HepG2 (cell line): Measurements from ENCODE around the gene UPK1A. TPM values are rescaled to one million over a fixed set of nuclear protein-coding genes. Genes with fewer than 3 reads are reported as not detected.

Experiments
- ARID2 ChIP-seq: sonication (generic); formaldehyde crosslinking; IDR thresholded peaks from 2 replicates; pipeline ENCODE4 v1.8.1; 2022; ENCODE audit warnings: mild to moderate bottlenecking, missing genetic modification reagents, borderline replicate concordance
- DNMT3B ChIP-seq: conservative IDR thresholded peaks from 2 replicates; pipeline ENCODE4 v1.6.1; 2016; ENCODE audit warnings: missing biosample characterization, control low read depth
- GLI4 ChIP-seq: sonication (generic); formaldehyde crosslinking; IDR thresholded peaks from 2 replicates; pipeline ENCODE4 v1.5.1; 2020; ENCODE audit warnings: missing genetic modification reagents, mild to moderate bottlenecking, moderate library complexity, borderline replicate concordance
- HOXA3 ChIP-seq: sonication (generic); formaldehyde crosslinking; IDR thresholded peaks from 2 replicates; pipeline ENCODE4 v1.5.0; 2020; ENCODE audit warnings: missing genetic modification reagents
- KDM1A ChIP-seq: IDR thresholded peaks from 2 replicates; pipeline ENCODE4 v1.6.1; 2016; ENCODE audit warnings: missing compliant biosample characterization
- NCOA2 ChIP-seq: sonication (generic); formaldehyde crosslinking; IDR thresholded peaks from 2 replicates; pipeline ENCODE4 v1.8.0; 2022; ENCODE audit warnings: inconsistent platforms
- NFKBIZ ChIP-seq: IDR thresholded peaks from 2 replicates; pipeline ENCODE4 v1.6.1; 2018; ENCODE audit warnings: missing genetic modification reagents, missing compliant biosample characterization
- PAF1 ChIP-seq: IDR thresholded peaks from 2 replicates; pipeline ENCODE4 v1.6.1; 2016; ENCODE audit warnings: missing genetic modification reagents, missing compliant biosample characterization
- REL ChIP-seq: sonication (generic); formaldehyde crosslinking; conservative IDR thresholded peaks from 2 replicates; pipeline ENCODE4 v1.8.0; 2022; ENCODE audit warnings: mild to moderate bottlenecking, missing genetic modification reagents, moderate library complexity
- SIX1 ChIP-seq: sonication (generic); formaldehyde crosslinking; IDR thresholded peaks from 2 replicates; pipeline ENCODE4 v1.4.0; 2020; ENCODE audit warnings: missing genetic modification reagents, borderline replicate concordance
- SRSF1 ChIP-seq: fragments of 200-400 bp; formaldehyde crosslinking; optimal IDR thresholded peaks from 2 replicates; pipeline ENCODE3; 2017; ENCODE audit warnings: mild to moderate bottlenecking, low read depth, low read length, moderate library complexity
- STAT5B ChIP-seq: sonication (generic); formaldehyde crosslinking; IDR thresholded peaks from 2 replicates; pipeline ENCODE4 v1.4.0; 2020; ENCODE audit warnings: missing genetic modification reagents
- TBP ChIP-seq: sonication (generic); formaldehyde crosslinking; IDR thresholded peaks from 2 replicates; pipeline ENCODE4 v1.5.0; 2020; ENCODE audit warnings: missing genetic modification reagents
- TBX2 ChIP-seq: sonication (generic); formaldehyde crosslinking; IDR thresholded peaks from 2 replicates; pipeline ENCODE4 v1.5.0; 2020; ENCODE audit warnings: missing genetic modification reagents, mild to moderate bottlenecking, borderline replicate concordance
- TEAD2 ChIP-seq: sonication (generic); formaldehyde crosslinking; IDR thresholded peaks from 2 replicates; pipeline ENCODE4 v1.9.0; 2021; ENCODE audit warnings: missing genetic modification reagents
- ZMAT3 ChIP-seq: sonication (generic); formaldehyde crosslinking; conservative IDR thresholded peaks from 2 replicates; pipeline ENCODE4 v1.7.0; 2021; ENCODE audit warnings: missing genetic modification reagents
- ZNF468 ChIP-seq: sonication (generic); formaldehyde crosslinking; IDR thresholded peaks from 2 replicates; pipeline ENCODE4 v1.8.0; 2022; ENCODE audit warnings: mild to moderate bottlenecking, moderate library complexity, missing genetic modification reagents
- polyA plus RNA-seq, 8 experiments: library from polyadenylated mRNA; depleted of rRNA in 3 of 8; stranded (reverse) in 7 of 8; unstranded in 1 of 8; fragments of >200 nt; fragmentation: Illumina TruSeq in 4 of 8; extraction: Trizol in 4 of 8; gene quantifications; 2 replicates each; pipeline versions ENCODE4 v1.2.1 to v1.2.3, GENCODE V29; 2011 to 2016; ENCODE audit warnings: low read depth in 4 of 8, missing spikeins in 1 of 8, mixed read lengths in 1 of 8; ENCODE audit not compliant: insufficient read depth in 1 of 8
- total RNA-seq, 5 experiments: library from RNA; depleted of rRNA; stranded (reverse); fragments of >200 nt; fragmentation: Illumina TruSeq; extraction: Trizol; gene quantifications; 2 replicates each; pipeline ENCODE4 v1.2.3, GENCODE V29; 2016; ENCODE audit warnings: low read depth in 1 of 5
- TF ChIP-seq, protein P1 (sequence below): sonication (generic); formaldehyde crosslinking; IDR thresholded peaks from 2 replicates; pipeline ENCODE4 v1.4.0; 2020; ENCODE audit warnings: missing genetic modification reagents, mild to moderate bottlenecking, borderline replicate concordance
- TF ChIP-seq, protein P2 (sequence below): sonication (generic); formaldehyde crosslinking; IDR thresholded peaks from 2 replicates; pipeline ENCODE4 v1.5.0; 2020; ENCODE audit warnings: mild to moderate bottlenecking, missing genetic modification reagents
- TF ChIP-seq, protein P3 (sequence below): sonication (generic); formaldehyde crosslinking; IDR thresholded peaks from 2 replicates; pipeline ENCODE4 v1.5.0; 2020; ENCODE audit warnings: mild to moderate bottlenecking, missing genetic modification reagents, moderate library complexity

Gene UPK1A
- total and polyA plus RNA-seq, 2 of the 13 experiments (the other 11 are each of a cell fraction or from before 2014, with no cell fraction given), result 2.9 TPM; not detected in 1

DNA sequence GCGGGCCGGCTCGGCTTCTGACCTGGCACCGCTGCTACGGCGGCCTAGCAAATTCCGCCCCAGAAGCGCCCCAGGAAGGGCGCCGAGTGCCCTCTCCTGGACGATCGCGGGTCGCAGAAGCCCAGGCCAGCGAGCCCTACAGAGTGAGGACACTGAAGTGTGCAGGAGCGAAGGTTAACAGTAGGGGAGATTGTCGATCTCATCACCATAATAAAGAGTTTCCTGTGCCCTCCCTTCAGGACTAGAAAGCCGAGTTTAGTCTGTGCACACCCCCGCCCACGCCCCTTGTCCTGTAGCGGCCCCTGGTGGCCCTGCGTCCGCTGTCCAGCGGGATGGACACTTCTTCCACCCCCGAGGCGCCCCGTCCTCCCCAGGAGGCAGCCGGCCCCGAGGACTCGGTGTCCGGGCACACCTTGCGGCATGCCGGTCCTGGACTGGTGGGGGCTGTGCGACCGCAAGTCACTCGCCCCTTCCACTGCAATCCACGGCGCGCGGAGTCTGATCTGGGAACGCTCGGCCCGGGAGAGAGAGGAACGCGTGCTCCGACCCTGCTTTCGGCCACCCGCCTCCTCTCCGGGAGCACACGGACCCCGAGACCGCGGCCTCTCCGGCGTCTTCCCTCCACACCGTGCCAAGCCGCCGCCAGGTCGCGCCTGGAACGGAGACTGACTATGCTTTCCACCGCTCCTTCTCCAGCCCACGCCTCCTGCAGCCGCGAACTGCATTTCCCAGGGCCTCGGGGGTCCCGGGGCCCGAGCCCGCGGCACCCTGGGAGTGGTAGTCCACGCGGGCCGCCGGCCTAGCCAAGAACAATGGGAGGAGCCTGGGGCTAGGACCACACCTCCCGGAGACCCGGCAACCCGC is 50.7 kb downstream of the UPK1A start (continued):
- TF ChIP-seq, protein P1, sequence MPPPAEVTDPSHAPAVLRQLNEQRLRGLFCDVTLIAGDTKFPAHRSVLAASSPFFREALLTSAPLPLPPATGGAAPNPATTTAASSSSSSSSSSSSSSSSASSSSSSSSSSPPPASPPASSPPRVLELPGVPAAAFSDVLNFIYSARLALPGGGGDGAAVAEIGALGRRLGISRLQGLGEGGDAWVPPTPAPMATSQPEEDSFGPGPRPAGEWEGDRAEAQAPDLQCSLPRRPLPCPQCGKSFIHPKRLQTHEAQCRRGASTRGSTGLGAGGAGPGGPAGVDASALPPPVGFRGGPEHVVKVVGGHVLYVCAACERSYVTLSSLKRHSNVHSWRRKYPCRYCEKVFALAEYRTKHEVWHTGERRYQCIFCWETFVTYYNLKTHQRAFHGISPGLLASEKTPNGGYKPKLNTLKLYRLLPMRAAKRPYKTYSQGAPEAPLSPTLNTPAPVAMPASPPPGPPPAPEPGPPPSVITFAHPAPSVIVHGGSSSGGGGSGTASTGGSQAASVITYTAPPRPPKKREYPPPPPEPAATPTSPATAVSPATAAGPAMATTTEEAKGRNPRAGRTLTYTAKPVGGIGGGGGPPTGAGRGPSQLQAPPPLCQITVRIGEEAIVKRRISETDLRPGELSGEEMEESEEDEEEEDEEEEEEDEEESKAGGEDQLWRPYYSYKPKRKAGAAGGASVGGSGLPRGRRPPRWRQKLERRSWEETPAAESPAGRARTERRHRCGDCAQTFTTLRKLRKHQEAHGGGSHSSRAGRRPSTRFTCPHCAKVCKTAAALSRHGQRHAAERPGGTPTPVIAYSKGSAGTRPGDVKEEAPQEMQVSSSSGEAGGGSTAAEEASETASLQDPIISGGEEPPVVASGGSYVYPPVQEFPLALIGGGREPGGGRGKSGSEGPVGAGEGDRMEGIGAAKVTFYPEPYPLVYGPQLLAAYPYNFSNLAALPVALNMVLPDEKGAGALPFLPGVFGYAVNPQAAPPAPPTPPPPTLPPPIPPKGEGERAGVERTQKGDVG (CRISPR knock-in tag), result no peak
- TF ChIP-seq, protein P2, sequence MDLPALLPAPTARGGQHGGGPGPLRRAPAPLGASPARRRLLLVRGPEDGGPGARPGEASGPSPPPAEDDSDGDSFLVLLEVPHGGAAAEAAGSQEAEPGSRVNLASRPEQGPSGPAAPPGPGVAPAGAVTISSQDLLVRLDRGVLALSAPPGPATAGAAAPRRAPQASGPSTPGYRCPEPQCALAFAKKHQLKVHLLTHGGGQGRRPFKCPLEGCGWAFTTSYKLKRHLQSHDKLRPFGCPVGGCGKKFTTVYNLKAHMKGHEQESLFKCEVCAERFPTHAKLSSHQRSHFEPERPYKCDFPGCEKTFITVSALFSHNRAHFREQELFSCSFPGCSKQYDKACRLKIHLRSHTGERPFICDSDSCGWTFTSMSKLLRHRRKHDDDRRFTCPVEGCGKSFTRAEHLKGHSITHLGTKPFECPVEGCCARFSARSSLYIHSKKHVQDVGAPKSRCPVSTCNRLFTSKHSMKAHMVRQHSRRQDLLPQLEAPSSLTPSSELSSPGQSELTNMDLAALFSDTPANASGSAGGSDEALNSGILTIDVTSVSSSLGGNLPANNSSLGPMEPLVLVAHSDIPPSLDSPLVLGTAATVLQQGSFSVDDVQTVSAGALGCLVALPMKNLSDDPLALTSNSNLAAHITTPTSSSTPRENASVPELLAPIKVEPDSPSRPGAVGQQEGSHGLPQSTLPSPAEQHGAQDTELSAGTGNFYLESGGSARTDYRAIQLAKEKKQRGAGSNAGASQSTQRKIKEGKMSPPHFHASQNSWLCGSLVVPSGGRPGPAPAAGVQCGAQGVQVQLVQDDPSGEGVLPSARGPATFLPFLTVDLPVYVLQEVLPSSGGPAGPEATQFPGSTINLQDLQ, result no peak
- TF ChIP-seq DNMT3B (CRISPR knock-in tag) (no peak), NCOA2 (0 out of 2 replicates have a peak, but pooled peaks have one; percentile 3), SRSF1 (peak; percentile 54), NFKBIZ (no peak; the same call in 1 of the 2 replicates), TBP (CRISPR knock-in tag) (peak; percentile 63; the same call in 1 of the 2 replicates), STAT5B (no peak), ARID2 (CRISPR knock-in tag) (no peak), TBX2 (CRISPR knock-in tag) (peak; percentile 58; the same call in 1 of the 2 replicates), SIX1 (no peak), REL (CRISPR knock-in tag) (0 out of 2 replicates have a peak, but pooled peaks have one; percentile 22), ZNF468 (CRISPR knock-in tag) (no peak), GLI4 (CRISPR knock-in tag) (no peak; the same call in 1 of the 2 replicates), HOXA3 (CRISPR knock-in tag) (peak; percentile 55; the same call in 1 of the 2 replicates), TEAD2 (CRISPR knock-in tag) (no peak), PAF1 (CRISPR knock-in tag) (no peak), KDM1A (CRISPR knock-in tag) (no peak), ZMAT3 (CRISPR knock-in tag) (peak; percentile 56; the same call in 1 of the 2 replicates)
- TF ChIP-seq, protein P3, sequence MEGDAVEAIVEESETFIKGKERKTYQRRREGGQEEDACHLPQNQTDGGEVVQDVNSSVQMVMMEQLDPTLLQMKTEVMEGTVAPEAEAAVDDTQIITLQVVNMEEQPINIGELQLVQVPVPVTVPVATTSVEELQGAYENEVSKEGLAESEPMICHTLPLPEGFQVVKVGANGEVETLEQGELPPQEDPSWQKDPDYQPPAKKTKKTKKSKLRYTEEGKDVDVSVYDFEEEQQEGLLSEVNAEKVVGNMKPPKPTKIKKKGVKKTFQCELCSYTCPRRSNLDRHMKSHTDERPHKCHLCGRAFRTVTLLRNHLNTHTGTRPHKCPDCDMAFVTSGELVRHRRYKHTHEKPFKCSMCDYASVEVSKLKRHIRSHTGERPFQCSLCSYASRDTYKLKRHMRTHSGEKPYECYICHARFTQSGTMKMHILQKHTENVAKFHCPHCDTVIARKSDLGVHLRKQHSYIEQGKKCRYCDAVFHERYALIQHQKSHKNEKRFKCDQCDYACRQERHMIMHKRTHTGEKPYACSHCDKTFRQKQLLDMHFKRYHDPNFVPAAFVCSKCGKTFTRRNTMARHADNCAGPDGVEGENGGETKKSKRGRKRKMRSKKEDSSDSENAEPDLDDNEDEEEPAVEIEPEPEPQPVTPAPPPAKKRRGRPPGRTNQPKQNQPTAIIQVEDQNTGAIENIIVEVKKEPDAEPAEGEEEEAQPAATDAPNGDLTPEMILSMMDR (CRISPR knock-in tag), result peak; percentile 89
